Panc1 (cell line): ENCODE results near the gene ZNF410. TPM values are rescaled to one million over a fixed set of nuclear protein-coding genes. Genes with fewer than 3 reads are reported as not detected.

Experiments used
- ATAC-seq: fragments of 200-7000 bp; cut with Tn5 transposase; 2 replicates; pipeline ENCODE4 v1.9.1; 2020; ENCODE audit warnings: mild to moderate bottlenecking, moderate library complexity
- BruUV-seq: library from RNA; stranded (reverse); fragments of 400-500 nt; replicated peaks from 2 replicates; lab custom pipeline; 2021; lab: Mats Ljungman, UMichigan
- CTCF ChIA-PET: fragments of 300-600 bp; sonication (Branson Sonifier 250); formaldehyde crosslinking; loops from one replicate; lab custom pipeline; 2022; ENCODE audit warnings: antibody characterized with exemption; lab: Charles Lee
- POLR2A ChIA-PET: fragments of 300-600 bp; sonication (Branson Sonifier 250); formaldehyde crosslinking; loops from one replicate; lab custom pipeline; 2022; ENCODE audit warnings: antibody characterized with exemption; lab: Charles Lee
- DNase-seq: peaks from one replicate; pipeline ENCODE4 v3.0.0-alpha.2; 2010; ENCODE audit warnings: low read depth, low spot score
- H3K27ac ChIP-seq: 2 replicates; pipeline ENCODE4 v1.5.1; 2011; ENCODE audit warnings: mild to moderate bottlenecking, low read length, inconsistent platforms
- H3K27me3 ChIP-seq: fragments of 200-500 bp; sonication (Bioruptor generic); 2 replicates; pipeline ENCODE4 v1.6.0; 2014; ENCODE audit warnings: low read length, inconsistent platforms; ENCODE audit not compliant: control insufficient read depth, insufficient read depth
- H3K36me3 ChIP-seq: fragments of 200-500 bp; sonication (Bioruptor generic); 2 replicates; pipeline ENCODE4 v1.5.1; 2014; ENCODE audit warnings: inconsistent platforms, mild to moderate bottlenecking, low read length, moderate library complexity; ENCODE audit not compliant: control insufficient read depth, insufficient read depth
- H3K4me1 ChIP-seq: 2 replicates; pipeline ENCODE4 v1.5.1; 2011; ENCODE audit warnings: inconsistent platforms, mild to moderate bottlenecking, low read length, moderate library complexity; ENCODE audit not compliant: control insufficient read depth, insufficient read depth
- H3K4me3 ChIP-seq, 2 experiments: 2 replicates each; pipeline ENCODE4 v1.5.1; 2011 to 2012; ENCODE audit warnings: low read depth in 2 of 2, low read length in 2 of 2, mild to moderate bottlenecking in 2 of 2, inconsistent platforms in 1 of 2, moderate library complexity in 1 of 2
- H3K9me3 ChIP-seq: fragments of 200-500 bp; sonication (Bioruptor generic); 2 replicates; pipeline ENCODE4 v1.5.1; 2014; ENCODE audit warnings: low read depth, mild to moderate bottlenecking, inconsistent platforms, low read length, moderate library complexity; ENCODE audit not compliant: control insufficient read depth, insufficient read depth
- POLR2AphosphoS5 ChIP-seq: IDR thresholded peaks from 2 replicates; pipeline ENCODE4 v1.6.1; 2012; ENCODE audit warnings: mild to moderate bottlenecking, low read depth, low read length, moderate library complexity
- REST ChIP-seq, 2 experiments: IDR thresholded peaks; 2 replicates each; pipeline ENCODE4 v1.6.1; 2011 to 2012; ENCODE audit warnings: low read depth in 2 of 2, control low read depth in 1 of 2, low read length in 1 of 2, mild to moderate bottlenecking in 1 of 2, moderate library complexity in 1 of 2; ENCODE audit not compliant: insufficient read depth in 1 of 2
- SIN3A ChIP-seq: IDR thresholded peaks from 2 replicates; pipeline ENCODE4 v1.6.1; 2012; ENCODE audit warnings: low read depth, mild to moderate bottlenecking, low read length, moderate library complexity, borderline replicate concordance; ENCODE audit not compliant: insufficient read depth
- TCF7L2 ChIP-seq: IDR thresholded peaks from 2 replicates; pipeline ENCODE4 v1.6.1; 2011; ENCODE audit warnings: mild to moderate bottlenecking, low read depth, low read length, inconsistent platforms
- in situ Hi-C: cut with HindIII; loops from 2 replicates; pipeline ENCODE4 v1.10.0; 2016; ENCODE audit warnings: low sequenced_read_pairs, low pct_unique_long_range_greater_than_20kb
- intact Hi-C: fragments of 100-400 bp; cut with micrococcal nuclease; formaldehyde crosslinking; loops from one replicate; pipeline ENCODE4 v1.10.0; 2022; ENCODE audit not compliant: unreplicated experiment
- total RNA-seq: library from RNA; stranded (reverse); gene quantifications from one replicate; pipeline ENCODE4 v1.2.1, GENCODE V29; 2021; ENCODE audit not compliant: unreplicated experiment
- TF ChIP-seq, protein P1 (sequence below): fragments of 450-650 bp; IDR thresholded peaks from 2 replicates; pipeline ENCODE4 v1.5.1; 2017; ENCODE audit warnings: mild to moderate bottlenecking

Gene ZNF410
- total RNA-seq, 1 experiment from 2014 or later = 31.2 TPM

- H3K27ac ChIP-seq = no peak overlapping the region
- H3K4me3 ChIP-seq = no peak overlapping the region
- ChIA-PET POLR2A (no interaction called here), CTCF (no interaction called here)
- H3K9me3 ChIP-seq = no peaks in the 10 kb centered on the region
- H3K36me3 ChIP-seq = no peaks in the 10 kb centered on the region; the same call in 1 of the 2 replicates
- DNase-seq (no peak), ATAC-seq (no peak)
- no peaks in the 10 kb centered on the region for H3K27me3 ChIP-seq
- TF ChIP-seq POLR2AphosphoS5 (no peak), REST (IDR thresholded peaks at IDR 0.05; ENCODE audit: insufficient read depth in 1 of 2, low read depth in 2 of 2, low read length in 1 of 2) (no peak), SIN3A (no peak), TCF7L2 (no peak)
- TF ChIP-seq, protein P1, sequence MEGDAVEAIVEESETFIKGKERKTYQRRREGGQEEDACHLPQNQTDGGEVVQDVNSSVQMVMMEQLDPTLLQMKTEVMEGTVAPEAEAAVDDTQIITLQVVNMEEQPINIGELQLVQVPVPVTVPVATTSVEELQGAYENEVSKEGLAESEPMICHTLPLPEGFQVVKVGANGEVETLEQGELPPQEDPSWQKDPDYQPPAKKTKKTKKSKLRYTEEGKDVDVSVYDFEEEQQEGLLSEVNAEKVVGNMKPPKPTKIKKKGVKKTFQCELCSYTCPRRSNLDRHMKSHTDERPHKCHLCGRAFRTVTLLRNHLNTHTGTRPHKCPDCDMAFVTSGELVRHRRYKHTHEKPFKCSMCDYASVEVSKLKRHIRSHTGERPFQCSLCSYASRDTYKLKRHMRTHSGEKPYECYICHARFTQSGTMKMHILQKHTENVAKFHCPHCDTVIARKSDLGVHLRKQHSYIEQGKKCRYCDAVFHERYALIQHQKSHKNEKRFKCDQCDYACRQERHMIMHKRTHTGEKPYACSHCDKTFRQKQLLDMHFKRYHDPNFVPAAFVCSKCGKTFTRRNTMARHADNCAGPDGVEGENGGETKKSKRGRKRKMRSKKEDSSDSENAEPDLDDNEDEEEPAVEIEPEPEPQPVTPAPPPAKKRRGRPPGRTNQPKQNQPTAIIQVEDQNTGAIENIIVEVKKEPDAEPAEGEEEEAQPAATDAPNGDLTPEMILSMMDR = no peak
- in situ Hi-C loops (no loop called here), intact Hi-C loops (no loop called here)
- no TSS peak for BruUV-seq
- H3K4me1 ChIP-seq = no peaks in the 10 kb centered on the region
Measured at GRCh38 chr14:73862480-73862879, 24.2 kb upstream of the ZNF410 start.

DNA sequence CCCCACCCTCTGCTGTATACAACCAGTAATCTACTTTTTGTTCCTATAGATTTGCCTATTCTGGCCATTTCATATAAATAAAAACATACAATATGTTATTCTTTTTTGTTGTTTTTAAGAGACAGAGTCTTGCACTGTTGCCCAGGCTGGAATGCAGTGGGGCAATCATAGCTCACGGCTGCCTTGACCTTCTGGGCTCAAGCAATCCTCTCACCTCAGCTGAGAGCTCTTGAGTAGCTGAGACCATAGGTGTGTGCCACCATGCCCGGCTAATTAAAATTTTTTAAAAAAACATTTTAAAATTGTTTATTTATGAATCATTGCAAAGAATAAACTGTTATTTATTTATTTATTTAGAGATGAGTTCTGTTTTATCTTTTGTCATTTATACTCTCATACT lies 23.4 kb upstream of the ZNF410 start:
- Histone ChIP-seq H3K36me3 (no peaks in the 10 kb centered on the region; the same call in 1 of the 2 replicates), H3K9me3 (no peaks in the 10 kb centered on the region), H3K4me1 (no peaks in the 10 kb centered on the region), H3K27ac (no peak overlapping the region), H3K27me3 (no peaks in the 10 kb centered on the region), H3K4me3 (no peak overlapping the region)
- in situ Hi-C loops = no loop called here
- BruUV-seq = no TSS peak
- DNase-seq = no peak
- CTCF ChIA-PET = no interaction called here
- no peak for ATAC-seq
- intact Hi-C loops = no loop called here
- TF ChIP-seq POLR2AphosphoS5 = no peak
- TF ChIP-seq SIN3A = no peak
- no peak for TF ChIP-seq TCF7L2
- no peak for TF ChIP-seq REST (IDR thresholded peaks at IDR 0.05; ENCODE audit: insufficient read depth in 1 of 2, low read depth in 2 of 2, low read length in 1 of 2)
- TF ChIP-seq, protein P1 = no peak
- POLR2A ChIA-PET = no interaction called here
